HL-60 (cell line): ENCODE results near the gene ABCA4.

Experiments used
- POLR2AphosphoS5 ChIP-seq: IDR thresholded peaks from 2 replicates; pipeline ENCODE4 v1.6.1; 2012; ENCODE audit warnings: low read depth
- TF ChIP-seq, protein P1 (sequence below): IDR thresholded peaks from one replicate; pipeline ENCODE4 v1.5.1; 2011; ENCODE audit warnings: low read length, control low read depth, inconsistent platforms; ENCODE audit not compliant: insufficient read depth

DNA sequence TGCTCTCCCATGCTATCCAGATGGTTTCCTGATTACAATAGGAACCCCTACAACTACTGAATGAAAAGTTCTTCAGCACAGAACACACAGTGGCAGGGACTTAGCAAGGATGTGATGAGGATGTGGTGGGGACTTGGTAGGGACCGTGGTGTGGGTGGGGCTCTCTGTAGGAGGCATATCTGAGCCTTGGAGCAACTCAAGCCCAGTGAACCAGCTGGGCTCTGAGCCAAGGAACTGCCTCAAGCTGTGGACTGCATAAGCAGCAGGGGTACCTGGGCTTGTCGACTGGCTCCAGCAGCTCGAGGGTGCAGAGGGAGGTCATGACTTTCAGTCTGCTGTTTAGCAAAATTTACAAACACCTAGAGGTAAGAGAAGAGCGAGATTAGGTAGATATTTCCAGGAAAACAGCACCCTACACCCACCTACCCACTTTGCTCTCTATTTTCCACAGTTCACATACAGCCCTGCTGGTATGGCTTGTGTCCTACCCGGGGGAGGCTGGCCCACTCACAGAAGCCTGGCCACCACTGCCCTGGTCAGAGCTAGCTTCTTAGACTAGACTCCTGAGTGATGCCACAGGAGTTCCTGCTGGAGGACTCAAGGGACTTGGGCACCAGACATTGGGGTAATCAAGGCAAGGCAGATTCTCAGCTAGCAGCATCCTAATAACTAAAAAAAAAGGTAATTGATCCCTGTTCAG lies 125.0 kb downstream of the ABCA4 start:
- TF ChIP-seq POLR2AphosphoS5: no peak
- TF ChIP-seq, protein P1, sequence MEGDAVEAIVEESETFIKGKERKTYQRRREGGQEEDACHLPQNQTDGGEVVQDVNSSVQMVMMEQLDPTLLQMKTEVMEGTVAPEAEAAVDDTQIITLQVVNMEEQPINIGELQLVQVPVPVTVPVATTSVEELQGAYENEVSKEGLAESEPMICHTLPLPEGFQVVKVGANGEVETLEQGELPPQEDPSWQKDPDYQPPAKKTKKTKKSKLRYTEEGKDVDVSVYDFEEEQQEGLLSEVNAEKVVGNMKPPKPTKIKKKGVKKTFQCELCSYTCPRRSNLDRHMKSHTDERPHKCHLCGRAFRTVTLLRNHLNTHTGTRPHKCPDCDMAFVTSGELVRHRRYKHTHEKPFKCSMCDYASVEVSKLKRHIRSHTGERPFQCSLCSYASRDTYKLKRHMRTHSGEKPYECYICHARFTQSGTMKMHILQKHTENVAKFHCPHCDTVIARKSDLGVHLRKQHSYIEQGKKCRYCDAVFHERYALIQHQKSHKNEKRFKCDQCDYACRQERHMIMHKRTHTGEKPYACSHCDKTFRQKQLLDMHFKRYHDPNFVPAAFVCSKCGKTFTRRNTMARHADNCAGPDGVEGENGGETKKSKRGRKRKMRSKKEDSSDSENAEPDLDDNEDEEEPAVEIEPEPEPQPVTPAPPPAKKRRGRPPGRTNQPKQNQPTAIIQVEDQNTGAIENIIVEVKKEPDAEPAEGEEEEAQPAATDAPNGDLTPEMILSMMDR: no peak
